HFFc6 (cell line): Measurements from ENCODE around the gene DCTN2. TPM values are rescaled to one million over a fixed set of nuclear protein-coding genes. Genes with fewer than 3 reads are reported as not detected.
A peak's percentile ranks its signal among the peaks of the same experiment; 100 is the strongest.

ENCODE experiments used
- DNase-seq: peaks from one replicate; pipeline ENCODE4 v3.0.0-alpha.2; 2018
- H3K27ac Mint-ChIP-seq: 2 replicates; pipeline ENCODE4 v1.8.0; 2020; ENCODE audit warnings: mild to moderate bottlenecking, mixed read lengths
- H3K27me3 Mint-ChIP-seq: 2 replicates; pipeline ENCODE4 v1.8.0; 2021; ENCODE audit warnings: mild to moderate bottlenecking, moderate library complexity, mixed read lengths; ENCODE audit not compliant: insufficient read depth
- H3K36me3 Mint-ChIP-seq: 2 replicates; pipeline ENCODE4 v1.8.0; 2021; ENCODE audit warnings: low read depth, mixed read lengths
- H3K4me1 Mint-ChIP-seq: 2 replicates; pipeline ENCODE4 v1.8.0; 2020; ENCODE audit warnings: low read depth, mixed read lengths
- H3K4me3 Mint-ChIP-seq: 2 replicates; pipeline ENCODE4 v1.8.0; 2020; ENCODE audit warnings: mild to moderate bottlenecking, moderate library complexity, mixed read lengths
- H3K9me3 Mint-ChIP-seq: 2 replicates; pipeline ENCODE4 v1.8.0; 2020; ENCODE audit warnings: mild to moderate bottlenecking, mixed read lengths
- total RNA-seq, 6 experiments: library from RNA; stranded (reverse); fragmentation: NEBNext Ultra II Directional; extraction: Animal tissue kit (Norgen Biotek cat#: 25700); gene quantifications; 2 replicates in 1 of 6; 3 replicates in 5 of 6; pipeline ENCODE4 v1.2.3, GENCODE V29; 2021
- TF ChIP-seq, protein P1 (sequence below): fragments of 200-600 bp; sonication (generic); IDR thresholded peaks from 2 replicates; pipeline ENCODE4 v1.5.0; 2021; ENCODE audit warnings: antibody characterized with exemption, mild to moderate bottlenecking

Gene DCTN2
- total RNA-seq, 6 experiments from 2014 or later: 110 to 123 (median 116) TPM

DNA sequence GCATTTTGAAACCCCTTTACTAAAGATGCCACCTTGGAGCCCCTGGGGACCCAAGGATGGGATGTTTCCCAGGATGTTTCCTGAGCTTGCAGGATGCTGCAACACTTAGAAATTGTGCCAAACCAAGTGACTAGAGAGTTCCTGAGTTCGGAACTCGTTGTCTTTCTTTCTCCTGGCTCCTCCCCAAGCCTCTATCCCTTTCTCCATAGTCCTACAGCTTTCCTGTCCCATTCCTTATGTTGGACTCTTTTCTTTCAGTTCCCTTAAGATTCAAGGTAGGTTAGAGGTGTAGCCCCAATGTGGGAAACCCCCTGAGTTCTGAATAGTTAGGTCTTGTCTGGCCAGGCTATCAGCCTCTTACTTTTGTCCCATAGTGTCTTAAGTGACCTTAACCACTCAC, 1.5 kb upstream of the DCTN2 start:
- Mint-ChIP-seq H3K4me3 (no peak overlapping the region; the same call in 1 of the 2 replicates), H3K4me1 (peaks cover 70% of the 10 kb centered on the region), H3K9me3 (no peaks in the 10 kb centered on the region), H3K36me3 (peaks cover 21% of the 10 kb centered on the region), H3K27me3 (peaks cover 7% of the 10 kb centered on the region; the same call in 1 of the 2 replicates), H3K27ac (no peak overlapping the region)
- TF ChIP-seq, protein P1, sequence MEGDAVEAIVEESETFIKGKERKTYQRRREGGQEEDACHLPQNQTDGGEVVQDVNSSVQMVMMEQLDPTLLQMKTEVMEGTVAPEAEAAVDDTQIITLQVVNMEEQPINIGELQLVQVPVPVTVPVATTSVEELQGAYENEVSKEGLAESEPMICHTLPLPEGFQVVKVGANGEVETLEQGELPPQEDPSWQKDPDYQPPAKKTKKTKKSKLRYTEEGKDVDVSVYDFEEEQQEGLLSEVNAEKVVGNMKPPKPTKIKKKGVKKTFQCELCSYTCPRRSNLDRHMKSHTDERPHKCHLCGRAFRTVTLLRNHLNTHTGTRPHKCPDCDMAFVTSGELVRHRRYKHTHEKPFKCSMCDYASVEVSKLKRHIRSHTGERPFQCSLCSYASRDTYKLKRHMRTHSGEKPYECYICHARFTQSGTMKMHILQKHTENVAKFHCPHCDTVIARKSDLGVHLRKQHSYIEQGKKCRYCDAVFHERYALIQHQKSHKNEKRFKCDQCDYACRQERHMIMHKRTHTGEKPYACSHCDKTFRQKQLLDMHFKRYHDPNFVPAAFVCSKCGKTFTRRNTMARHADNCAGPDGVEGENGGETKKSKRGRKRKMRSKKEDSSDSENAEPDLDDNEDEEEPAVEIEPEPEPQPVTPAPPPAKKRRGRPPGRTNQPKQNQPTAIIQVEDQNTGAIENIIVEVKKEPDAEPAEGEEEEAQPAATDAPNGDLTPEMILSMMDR: no peak
- no peak for DNase-seq

DNA sequence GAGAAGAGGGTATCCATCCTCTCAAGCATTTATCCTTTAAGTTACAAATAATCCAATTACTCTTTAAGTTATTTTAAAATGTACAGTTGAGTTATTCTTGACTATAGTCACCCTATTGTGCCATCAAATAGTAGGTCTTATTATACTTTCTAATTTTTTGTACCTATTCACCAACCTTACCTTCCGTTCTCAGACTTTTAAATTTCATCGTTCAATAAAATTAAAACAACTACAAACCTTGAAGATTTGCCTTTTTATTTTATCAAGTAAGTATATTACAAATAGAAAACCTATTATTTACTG, 972 bp upstream of the DCTN2 start:
- Mint-ChIP-seq H3K4me3 (no peak overlapping the region), H3K9me3 (no peaks in the 10 kb centered on the region)

DNA sequence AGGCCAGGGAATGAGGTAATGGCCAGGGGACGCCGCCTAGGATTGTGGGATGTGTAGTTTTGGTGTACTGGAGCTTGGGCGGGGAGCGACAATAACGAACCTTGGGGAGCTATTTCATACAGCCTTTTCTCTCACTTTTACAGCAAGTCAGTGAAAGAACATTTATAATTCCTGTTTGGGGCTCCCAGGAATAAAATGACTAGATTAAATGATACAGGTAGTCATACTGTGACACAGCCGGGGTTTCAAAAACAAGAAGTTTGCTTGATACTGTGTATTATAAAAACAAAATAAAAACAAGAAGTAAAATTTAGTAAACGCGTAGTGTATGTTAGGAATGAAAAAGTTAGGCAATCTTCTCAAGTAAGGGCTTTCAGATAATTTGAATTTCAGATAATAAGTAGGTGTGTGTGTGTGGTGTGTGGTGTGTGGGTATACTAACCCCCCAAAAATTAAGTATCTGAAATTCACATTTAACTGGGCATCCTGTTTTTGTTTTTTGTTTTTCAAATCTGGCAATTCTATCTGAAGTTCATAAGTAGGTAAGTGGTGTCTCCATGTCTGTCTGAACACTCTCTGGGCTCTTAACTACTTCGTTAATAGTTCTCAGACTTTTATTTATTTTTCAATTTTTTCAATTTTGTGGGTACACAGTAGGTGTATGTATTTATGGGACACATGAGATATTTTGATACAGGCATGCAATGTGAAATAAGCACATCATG, 458 bp upstream of the DCTN2 start:
- H3K9me3 Mint-ChIP-seq: no peaks in the 10 kb centered on the region
- H3K4me1 Mint-ChIP-seq: peaks cover 62% of the 10 kb centered on the region
- peaks cover 21% of the 10 kb centered on the region for H3K36me3 Mint-ChIP-seq
- TF ChIP-seq, protein P1: no peak
- H3K4me3 Mint-ChIP-seq: peak overlapping the region; percentile 93
- H3K27me3 Mint-ChIP-seq: peaks cover 6% of the 10 kb centered on the region; the same call in 1 of the 2 replicates
- no peak for DNase-seq
- H3K27ac Mint-ChIP-seq: no peak overlapping the region

More for the DNA sequence above, 972 bp upstream of the DCTN2 start:
- DNase-seq: no peak
- peaks cover 6% of the 10 kb centered on the region; the same call in 1 of the 2 replicates for H3K27me3 Mint-ChIP-seq
- TF ChIP-seq, protein P1: no peak
- H3K4me1 Mint-ChIP-seq: peaks cover 67% of the 10 kb centered on the region
- H3K27ac Mint-ChIP-seq: no peak overlapping the region
- peaks cover 21% of the 10 kb centered on the region for H3K36me3 Mint-ChIP-seq

DNA sequence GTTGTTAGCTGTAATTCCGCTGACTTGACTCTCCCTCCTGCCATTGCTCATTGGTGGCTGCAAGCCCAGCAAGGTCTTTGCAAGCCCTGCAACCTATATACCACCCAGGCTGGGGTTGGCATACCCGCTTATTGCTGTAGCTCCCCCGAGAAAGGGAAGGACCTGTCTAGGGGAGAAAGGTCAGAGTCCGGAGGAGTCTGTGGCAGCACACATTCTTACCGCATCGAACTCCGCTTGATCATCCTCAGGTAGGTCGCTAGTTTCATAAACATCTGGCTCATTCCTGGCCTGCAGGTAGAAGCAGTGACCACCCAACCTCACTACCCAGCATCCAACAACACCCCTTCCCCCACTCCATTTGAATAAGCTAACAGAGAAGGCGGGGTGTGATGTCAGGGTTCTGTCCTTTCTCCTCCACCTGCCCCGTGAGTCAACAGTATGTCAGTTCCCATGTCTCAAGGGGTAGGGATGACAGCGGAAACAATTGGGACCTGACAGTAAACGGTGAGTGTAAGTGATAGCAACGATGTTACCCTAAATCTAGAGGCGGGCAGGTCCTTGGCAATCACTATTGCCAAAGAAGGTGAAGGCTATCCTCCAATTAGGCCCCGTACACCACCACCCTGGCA, 1.1 kb downstream of the DCTN2 start:
- H3K36me3 Mint-ChIP-seq: peaks cover 25% of the 10 kb centered on the region

DNA sequence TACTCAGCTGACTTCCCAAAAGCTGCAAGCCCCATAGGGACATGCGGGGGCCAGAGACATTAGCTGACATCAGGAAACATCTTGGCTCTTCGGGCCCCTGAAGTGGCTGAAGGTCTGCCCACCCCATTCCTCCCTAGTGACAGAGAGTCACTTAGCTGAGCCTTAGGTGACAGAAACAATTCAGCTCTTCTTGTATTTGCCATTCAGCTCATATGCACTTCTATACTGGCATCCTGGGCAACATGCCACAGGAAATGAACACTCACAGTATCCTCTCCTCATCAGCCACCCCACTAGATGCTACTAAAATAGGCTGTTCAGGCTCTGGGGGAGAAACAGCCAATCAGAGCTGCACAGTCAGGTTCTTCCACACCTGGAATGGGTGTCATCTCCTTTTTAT, 3.4 kb downstream of the DCTN2 start:
- peaks cover 41% of the 10 kb centered on the region for H3K36me3 Mint-ChIP-seq
- H3K9me3 Mint-ChIP-seq: no peaks in the 10 kb centered on the region
- no peak for DNase-seq
- TF ChIP-seq, protein P1: no peak
- H3K4me3 Mint-ChIP-seq: no peak overlapping the region
- no peak overlapping the region for H3K27ac Mint-ChIP-seq
- H3K27me3 Mint-ChIP-seq: no peaks in the 10 kb centered on the region; the same call in 1 of the 2 replicates
- peaks cover 47% of the 10 kb centered on the region for H3K4me1 Mint-ChIP-seq

More for the DNA sequence above, 1.1 kb downstream of the DCTN2 start:
- H3K27ac Mint-ChIP-seq: peak overlapping the region; percentile 89
- no peak for DNase-seq
- H3K4me3 Mint-ChIP-seq: peak overlapping the region; percentile 93
- H3K9me3 Mint-ChIP-seq: no peaks in the 10 kb centered on the region
- peaks cover 4% of the 10 kb centered on the region; the same call in 1 of the 2 replicates for H3K27me3 Mint-ChIP-seq
- TF ChIP-seq, protein P1: no peak
- H3K4me1 Mint-ChIP-seq: peaks cover 54% of the 10 kb centered on the region
